ENCODE data around the gene SYPL1. TPM values are rescaled to one million over a fixed set of nuclear protein-coding genes. Genes with fewer than 3 reads are reported as not detected.

The SYPL1 gene
- total RNA-seq, 3 donors from 2014 or later: 73.8 to 109 (median 80.8) TPM

GRCh38 chr7:106068538-106068961, 43.6 kb downstream of the SYPL1 start:
- peaks cover 31% of the 10 kb centered on the region for H3K4me1 ChIP-seq (ENCODE audit: low read depth)
- intact Hi-C loops (cut with DNase I, micrococcal nuclease): no loop called here
- no peak overlapping the region for H3K4me3 ChIP-seq
- ATAC-seq (no peak), DNase-seq (no peak)
- H3K9me3 ChIP-seq: no peaks in the 10 kb centered on the region
- no peaks in the 10 kb centered on the region for H3K36me3 ChIP-seq (ENCODE audit: low read depth)
- TF ChIP-seq CTCF (IDR thresholded peaks at IDR 0.05): no peak

GRCh38 chr7:106067678-106068077, 44.4 kb downstream of the SYPL1 start:
- ATAC-seq (no peak), DNase-seq (no peak)
- Histone ChIP-seq H3K4me3 (no peak overlapping the region), H3K9me3 (no peaks in the 10 kb centered on the region), H3K36me3 (ENCODE audit: low read depth) (no peaks in the 10 kb centered on the region), H3K4me1 (ENCODE audit: low read depth) (peaks cover 33% of the 10 kb centered on the region)
- no peak for TF ChIP-seq CTCF (IDR thresholded peaks at IDR 0.05)
- intact Hi-C loops (cut with DNase I, micrococcal nuclease): no loop called here

- ATAC-seq (peak; percentile 68), DNase-seq (peak; percentile 63 to 67 (median 66))
- H3K4me1 ChIP-seq (ENCODE audit: low read depth): peaks cover 23% of the 10 kb centered on the region
- no peaks in the 10 kb centered on the region for H3K36me3 ChIP-seq (ENCODE audit: low read depth)
- TF ChIP-seq CTCF (IDR thresholded peaks at IDR 0.05): no peak
- intact Hi-C loops (cut with DNase I, micrococcal nuclease): no loop called here
- H3K9me3 ChIP-seq: no peaks in the 10 kb centered on the region
- H3K4me3 ChIP-seq: no peak overlapping the region
These were observed 46.3 kb downstream of the SYPL1 start for GRCh38 chr7:106065575-106066500.

GRCh38 chr7:106064771-106065574, 47.1 kb downstream of the SYPL1 start:
- intact Hi-C loops (cut with DNase I, micrococcal nuclease): no loop called here
- ATAC-seq (peak; percentile 87), DNase-seq (peak; percentile 78 to 90 (median 79))
- Histone ChIP-seq H3K4me1 (ENCODE audit: low read depth) (peaks cover 23% of the 10 kb centered on the region), H3K4me3 (no peak overlapping the region), H3K9me3 (no peaks in the 10 kb centered on the region), H3K36me3 (ENCODE audit: low read depth) (no peaks in the 10 kb centered on the region)
- TF ChIP-seq CTCF (IDR thresholded peaks at IDR 0.05): no peak

- DNase-seq (peak in 1 of 3 donors; percentile 65), ATAC-seq (peak; percentile 5)
- no peaks in the 10 kb centered on the region for H3K9me3 ChIP-seq
- intact Hi-C loops (cut with DNase I, micrococcal nuclease): no loop called here
- H3K4me1 ChIP-seq (ENCODE audit: low read depth): peaks cover 23% of the 10 kb centered on the region
- H3K36me3 ChIP-seq (ENCODE audit: low read depth): no peaks in the 10 kb centered on the region
- no peak overlapping the region for H3K4me3 ChIP-seq
- TF ChIP-seq CTCF (IDR thresholded peaks at IDR 0.05): no peak
These were observed 47.8 kb downstream of the SYPL1 start for GRCh38 chr7:106064316-106064715.

Data from mucosa of descending colon (tissue), 3 donors.